SK-N-SH treated with all-trans-retinoic acid at 6 μM for 48 hours (cell line): ENCODE results near the gene SNAPC4.

ENCODE experiments used
- ATAC-seq: fragments of 200-7000 bp; cut with Tn5 transposase; 3 replicates; pipeline ENCODE4 v1.9.1; 2020; ENCODE audit warnings: mild to moderate bottlenecking, moderate library complexity
- ARNTL ChIP-seq: fragments of 450-650 bp; formaldehyde crosslinking; IDR thresholded peaks from 2 replicates; pipeline ENCODE4 v1.5.0; 2020; ENCODE audit warnings: low read depth, mild to moderate bottlenecking, moderate library complexity, borderline replicate concordance
- BACH2 ChIP-seq: fragments of 250-450 bp; sonication (Bioruptor Pico); IDR thresholded peaks from 2 replicates; pipeline ENCODE4 v1.9.0; 2021; ENCODE audit warnings: mild to moderate bottlenecking, borderline replicate concordance
- CREB5 ChIP-seq: fragments of 250-450 bp; sonication (Bioruptor Pico); IDR thresholded peaks from 2 replicates; pipeline ENCODE4 v1.5.1; 2020; ENCODE audit warnings: low read depth, mild to moderate bottlenecking, moderate library complexity
- CSRNP3 ChIP-seq: fragments of 250-450 bp; sonication (Bioruptor Pico); IDR thresholded peaks from 2 replicates; pipeline ENCODE4 v1.5.1; 2021; ENCODE audit warnings: mild to moderate bottlenecking, moderate library complexity
- ISL1 ChIP-seq: fragments of 250-450 bp; sonication (Bioruptor Pico); IDR thresholded peaks from 2 replicates; pipeline ENCODE4 v2.1.2; 2022; ENCODE audit warnings: mild to moderate bottlenecking, moderate library complexity
- OSR1 ChIP-seq: fragments of 250-450 bp; sonication (Bioruptor Pico); IDR thresholded peaks from 2 replicates; pipeline ENCODE4 v1.8.0; 2022; ENCODE audit warnings: moderate library complexity, mild to moderate bottlenecking, inconsistent platforms
- PATZ1 ChIP-seq: fragments of 250-450 bp; sonication (Bioruptor Pico); IDR thresholded peaks from 2 replicates; pipeline ENCODE4 v1.8.0; 2020; ENCODE audit warnings: mild to moderate bottlenecking, moderate library complexity, borderline replicate concordance
- POU6F1 ChIP-seq: fragments of 250-450 bp; sonication (Bioruptor Pico); IDR thresholded peaks from 2 replicates; pipeline ENCODE4 v1.8.0; 2021; ENCODE audit warnings: low read depth, mild to moderate bottlenecking, moderate library complexity, borderline replicate concordance
- PPARA ChIP-seq: fragments of 250-450 bp; sonication (Bioruptor Pico); IDR thresholded peaks from 2 replicates; pipeline ENCODE4 v1.5.0; 2020; ENCODE audit warnings: mild to moderate bottlenecking, borderline replicate concordance
- RARB ChIP-seq: fragments of 250-450 bp; sonication (Bioruptor Pico); IDR thresholded peaks from 2 replicates; pipeline ENCODE4 v1.8.0; 2021; ENCODE audit warnings: mild to moderate bottlenecking, moderate library complexity
- SNAI2 ChIP-seq: fragments of 250-450 bp; sonication (Bioruptor Pico); IDR thresholded peaks from 2 replicates; pipeline ENCODE4 v1.5.0; 2020; ENCODE audit warnings: mild to moderate bottlenecking, moderate library complexity
- TCF4 ChIP-seq: fragments of 250-450 bp; sonication (Bioruptor Pico); IDR thresholded peaks from 2 replicates; pipeline ENCODE4 v1.8.0; 2021; ENCODE audit warnings: mild to moderate bottlenecking, moderate library complexity, borderline replicate concordance
- TOX ChIP-seq: fragments of 250-450 bp; sonication (Bioruptor Pico); IDR thresholded peaks from 2 replicates; pipeline ENCODE4 v1.8.0; 2021; ENCODE audit warnings: mild to moderate bottlenecking, moderate library complexity, borderline replicate concordance
- ZC3H10 ChIP-seq: fragments of 250-450 bp; sonication (Bioruptor Pico); IDR thresholded peaks from 2 replicates; pipeline ENCODE4 v1.5.1; 2021; ENCODE audit warnings: mild to moderate bottlenecking, moderate library complexity
- ZFP3 ChIP-seq: fragments of 250-450 bp; sonication (Bioruptor Pico); IDR thresholded peaks from 2 replicates; pipeline ENCODE4 v1.5.0; 2020; ENCODE audit warnings: mild to moderate bottlenecking, moderate library complexity
- ZFP30 ChIP-seq: fragments of 450-650 bp; formaldehyde crosslinking; IDR thresholded peaks from 2 replicates; pipeline ENCODE4 v1.5.0; 2022; ENCODE audit warnings: mild to moderate bottlenecking, moderate library complexity
- ZNF565 ChIP-seq: fragments of 450-650 bp; formaldehyde crosslinking; conservative IDR thresholded peaks from 2 replicates; pipeline ENCODE4 v1.5.0; 2020; ENCODE audit warnings: low read depth, mild to moderate bottlenecking, moderate library complexity
- ZNF8 ChIP-seq: fragments of 450-650 bp; formaldehyde crosslinking; IDR thresholded peaks from 2 replicates; pipeline ENCODE4 v1.5.0; 2020; ENCODE audit warnings: mild to moderate bottlenecking, moderate library complexity

SNAPC4 gene

GRCh38 chr9:136383436-136383835, 16.5 kb downstream of the SNAPC4 start (continued):
- TF ChIP-seq POU6F1 (CRISPR knock-in tag) (no peak), RARB (CRISPR knock-in tag) (no peak), ISL1 (CRISPR knock-in tag) (no peak), TOX (CRISPR knock-in tag) (no peak), ZC3H10 (CRISPR knock-in tag) (no peak), CREB5 (no peak)
- TF ChIP-seq, all 23 proteins: peak for 0

GRCh38 chr9:136381966-136382513, 17.9 kb downstream of the SNAPC4 start:
- ATAC-seq, result no peak
- TF ChIP-seq CSRNP3 (CRISPR knock-in tag) (no peak), ZFP30 (no peak), ZFP3 (no peak), PPARA (CRISPR knock-in tag) (no peak), ZC3H10 (CRISPR knock-in tag) (no peak), ZNF565 (CRISPR knock-in tag) (no peak), ISL1 (CRISPR knock-in tag) (no peak), RARB (CRISPR knock-in tag) (no peak), POU6F1 (CRISPR knock-in tag) (no peak), SNAI2 (CRISPR knock-in tag) (no peak), TOX (CRISPR knock-in tag) (no peak), OSR1 (no peak), BACH2 (CRISPR knock-in tag) (no peak), PATZ1 (CRISPR knock-in tag) (no peak)

GRCh38 chr9:136381311-136381710, 18.7 kb downstream of the SNAPC4 start:
- ATAC-seq, result no peak
- TF ChIP-seq TCF4 (CRISPR knock-in tag) (no peak), ZNF8 (CRISPR knock-in tag) (no peak), ARNTL (CRISPR knock-in tag) (no peak), ZFP30 (no peak), ISL1 (CRISPR knock-in tag) (no peak), OSR1 (no peak), PATZ1 (CRISPR knock-in tag) (no peak), TOX (CRISPR knock-in tag) (no peak), ZC3H10 (CRISPR knock-in tag) (no peak), BACH2 (CRISPR knock-in tag) (no peak), CSRNP3 (CRISPR knock-in tag) (no peak), ZFP3 (no peak)
